Peyer's patch (tissue), 4 donors: Measurements from ENCODE around the gene OTOP3. TPM values are rescaled to one million over a fixed set of nuclear protein-coding genes. Genes with fewer than 3 reads are reported as not detected.

ENCODE experiments used
- DNase-seq, 3 donors: peaks; one replicate each; pipeline ENCODE4 v3.0.0-alpha.2; 2017 to 2019
- H3K27ac ChIP-seq, 4 donors: fragments of 200-600 bp; sonication (generic); one replicate each; pipeline ENCODE4 v1.5.1; 2016 to 2019
- H3K27me3 ChIP-seq, 2 donors: fragments of 200-600 bp; sonication (generic); one replicate each; pipeline ENCODE4 v1.5.1; 2019
- H3K36me3 ChIP-seq, 3 donors: fragments of 200-600 bp; sonication (generic); one replicate each; pipeline ENCODE4 v1.5.1; 2016 to 2019
- H3K4me1 ChIP-seq, 4 donors: fragments of 200-600 bp; sonication (generic); one replicate each; pipeline ENCODE4 v1.5.1; 2016 to 2019
- H3K4me3 ChIP-seq, 4 donors: fragments of 200-600 bp; sonication (generic); 1 replicate in 3 of 4; 2 replicates in 1 of 4; pipeline ENCODE4 v1.5.1; 2016 to 2019; ENCODE audit warnings: mild to moderate bottlenecking in 1 of 4
- H3K9me3 ChIP-seq, 4 donors: fragments of 200-600 bp; sonication (generic); one replicate each; pipeline ENCODE4 v1.5.1; 2016 to 2019; ENCODE audit warnings: mild to moderate bottlenecking in 1 of 4
- CTCF ChIP-seq, 6 experiments: fragments of 450-650 bp in 4 of 6; fragments of 200-600 bp in 2 of 6; sonication (generic) in 1 of 6; IDR thresholded peaks; one replicate each; pipeline ENCODE4 v1.5.1; 2017 to 2019; ENCODE audit warnings: antibody characterized with exemption in 6 of 6, mild to moderate bottlenecking in 3 of 6, moderate library complexity in 1 of 6
- POLR2A ChIP-seq, 2 donors: fragments of 450-650 bp; IDR thresholded peaks; one replicate each; pipeline ENCODE4 v1.5.1; 2017; ENCODE audit warnings: antibody characterized with exemption in 2 of 2, mild to moderate bottlenecking in 2 of 2, moderate library complexity in 2 of 2
- total RNA-seq, 4 donors: library from RNA; depleted of rRNA; stranded (reverse); fragments of >200 nt; gene quantifications; one replicate each; pipeline ENCODE4 v1.1.0, GENCODE V29; 2016

Gene OTOP3
- total RNA-seq, 4 donors from 2014 or later = 5.2 to 9.3 (median 8.5) TPM; not detected in 1

GRCh38 chr17:74947041-74947754, 11.5 kb downstream of the OTOP3 start:
- Histone ChIP-seq H3K27ac (no peak overlapping the region), H3K4me1 (peaks cover 0 to 15% (median 0%) of the 10 kb centered on the region in 4 donors), H3K36me3 (no peaks in the 10 kb centered on the region), H3K27me3 (no peaks in the 10 kb centered on the region), H3K4me3 (no peak overlapping the region), H3K9me3 (no peaks in the 10 kb centered on the region)
- no peak for TF ChIP-seq CTCF (IDR thresholded peaks at IDR 0.05)
- TF ChIP-seq POLR2A (IDR thresholded peaks at IDR 0.05) = no peak
- no peak for DNase-seq

GRCh38 chr17:74949455-74950115, 13.9 kb downstream of the OTOP3 start:
- Histone ChIP-seq H3K27ac (no peak overlapping the region), H3K27me3 (no peaks in the 10 kb centered on the region)
- TF ChIP-seq POLR2A (IDR thresholded peaks at IDR 0.05) (no peak), CTCF (IDR thresholded peaks at IDR 0.05) (no peak)

GRCh38 chr17:74950207-74950606, 14.5 kb downstream of the OTOP3 start:
- Histone ChIP-seq H3K27ac (no peak overlapping the region), H3K4me3 (no peak overlapping the region), H3K9me3 (no peaks in the 10 kb centered on the region), H3K4me1 (peaks cover 0 to 30% (median 0%) of the 10 kb centered on the region in 4 donors), H3K36me3 (no peaks in the 10 kb centered on the region), H3K27me3 (no peaks in the 10 kb centered on the region)
- no peak for DNase-seq
- TF ChIP-seq CTCF (IDR thresholded peaks at IDR 0.05) = no peak
- no peak for TF ChIP-seq POLR2A (IDR thresholded peaks at IDR 0.05)

More at GRCh38 chr17:74949455-74950115, 13.9 kb downstream of the OTOP3 start:
- no peaks in the 10 kb centered on the region for H3K9me3 ChIP-seq
- H3K4me1 ChIP-seq = peaks cover 0 to 30% (median 0%) of the 10 kb centered on the region in 4 donors
- no peak for DNase-seq
- H3K4me3 ChIP-seq = no peak overlapping the region
- no peaks in the 10 kb centered on the region for H3K36me3 ChIP-seq

- Histone ChIP-seq H3K4me1 (peaks cover 0 to 30% (median 0%) of the 10 kb centered on the region in 4 donors), H3K9me3 (no peaks in the 10 kb centered on the region), H3K27ac (no peak overlapping the region), H3K27me3 (no peaks in the 10 kb centered on the region), H3K36me3 (no peaks in the 10 kb centered on the region), H3K4me3 (no peak overlapping the region)
- no peak for TF ChIP-seq POLR2A (IDR thresholded peaks at IDR 0.05)
- no peak for TF ChIP-seq CTCF (IDR thresholded peaks at IDR 0.05)
- DNase-seq = no peak
Measured at GRCh38 chr17:74951065-74951464, 15.4 kb downstream of the OTOP3 start.

- no peak for DNase-seq
- H3K9me3 ChIP-seq = no peaks in the 10 kb centered on the region
- H3K27ac ChIP-seq = peak overlapping the region in 3 of 4 donors; percentile 75 to 93 (median 92)
- TF ChIP-seq POLR2A (IDR thresholded peaks at IDR 0.05) (no peak), CTCF (IDR thresholded peaks at IDR 0.05) (no peak)
- peaks cover 0 to 30% (median 0%) of the 10 kb centered on the region in 4 donors for H3K4me1 ChIP-seq
- H3K27me3 ChIP-seq = no peaks in the 10 kb centered on the region
- no peaks in the 10 kb centered on the region for H3K36me3 ChIP-seq
- H3K4me3 ChIP-seq = peak overlapping the region in 1 of 4 donors; percentile 22
Measured at GRCh38 chr17:74951680-74952421, 16.2 kb downstream of the OTOP3 start.
